B cell (primary cell): ENCODE measurements around the gene TTC28. TPM values are rescaled to one million over a fixed set of nuclear protein-coding genes. Genes with fewer than 3 reads are reported as not detected.

Source experiments
- ATAC-seq: fragments of 200-7000 bp; cut with Tn5 transposase; one replicate; pipeline ENCODE4 v1.10.0; 2021; ENCODE audit warnings: low read depth, mild to moderate bottlenecking, moderate number of reproducible peaks, moderate library complexity
- CTCF ChIA-PET: fragments of 350-600 bp; sonication (Branson Sonifier 250); formaldehyde crosslinking; loops from one replicate; lab custom pipeline; 2021; ENCODE audit warnings: antibody characterized with exemption, inconsistent platforms; lab: Charles Lee
- POLR2A ChIA-PET: fragments of 350-600 bp; sonication (Branson Sonifier 250); formaldehyde crosslinking; loops from one replicate; lab custom pipeline; 2021; ENCODE audit warnings: antibody characterized with exemption; lab: Charles Lee
- DNase-seq: peaks from one replicate; pipeline ENCODE4 v3.0.0; 2013
- H2AFZ ChIP-seq: 2 replicates; pipeline ENCODE4 v1.6.1; 2012; ENCODE audit warnings: mild to moderate bottlenecking, low read depth, low read length; ENCODE audit not compliant: insufficient read depth, poor library complexity, severe bottlenecking
- H3K27ac ChIP-seq, 2 donors: 1 replicate in 1 of 2; 2 replicates in 1 of 2; pipeline ENCODE4 v1.5.1; 2012 to 2013; ENCODE audit warnings: low read length in 2 of 2, mild to moderate bottlenecking in 2 of 2, moderate library complexity in 1 of 2
- H3K27me3 ChIP-seq, 4 experiments: fragments of 200-600 bp in 1 of 4; sonication (generic) in 1 of 4; replicated peaks in 1 of 4; 1 replicate in 2 of 4; 2 replicates in 2 of 4; pipeline versions ENCODE4 v1.6.1 to v1.7.0; 2013 to 2016; ENCODE audit warnings: low read length in 3 of 4, mild to moderate bottlenecking in 2 of 4, mixed read lengths in 1 of 4, moderate library complexity in 1 of 4; ENCODE audit not compliant: insufficient read depth in 4 of 4, control insufficient read depth in 3 of 4; ENCODE audit errors: control extremely low read depth in 1 of 4
- H3K36me3 ChIP-seq, 2 experiments: replicated peaks in 1 of 2; 1 replicate in 1 of 2; 2 replicates in 1 of 2; pipeline versions ENCODE4 v1.6.1 to v1.7.1; 2013; ENCODE audit warnings: low read length in 1 of 2; ENCODE audit not compliant: insufficient read depth in 2 of 2, control insufficient read depth in 1 of 2; ENCODE audit errors: control extremely low read depth in 1 of 2, extremely low read depth in 1 of 2
- H3K4me1 ChIP-seq, 2 donors: fragments of 200-600 bp in 1 of 2; sonication (generic) in 1 of 2; 1 replicate in 1 of 2; 2 replicates in 1 of 2; pipeline versions ENCODE4 v1.5.1 to v1.6.1; 2013 to 2017; ENCODE audit warnings: low read length in 2 of 2; ENCODE audit not compliant: control insufficient read depth in 2 of 2, insufficient read depth in 2 of 2
- H3K4me2 ChIP-seq: replicated peaks from 2 replicates; pipeline ENCODE3; 2012; ENCODE audit warnings: mild to moderate bottlenecking, low read depth, low read length; ENCODE audit not compliant: poor library complexity, severe bottlenecking
- H3K4me3 ChIP-seq, 5 experiments: fragments of 200-600 bp in 1 of 5; sonication (generic) in 1 of 5; 1 replicate in 3 of 5; 2 replicates in 2 of 5; pipeline versions ENCODE4 v1.5.1 to v1.7.0; 2011 to 2016; ENCODE audit warnings: low read length in 4 of 5, mild to moderate bottlenecking in 4 of 5, low read depth in 2 of 5, control low read depth in 1 of 5, moderate library complexity in 1 of 5; ENCODE audit not compliant: insufficient read depth in 1 of 5; ENCODE audit errors: control extremely low read depth in 1 of 5, extremely low read depth in 1 of 5
- H3K79me2 ChIP-seq: fragments of 200-600 bp; sonication (generic); one replicate; pipeline ENCODE4 v1.6.0; 2016; ENCODE audit warnings: low read length; ENCODE audit not compliant: control insufficient read depth, insufficient read depth
- H3K9ac ChIP-seq: fragments of 200-600 bp; sonication (generic); 2 replicates; pipeline ENCODE4 v1.6.1; 2017; ENCODE audit warnings: mild to moderate bottlenecking, low read length, moderate library complexity
- H3K9me3 ChIP-seq, 3 donors: one replicate each; pipeline versions ENCODE4 v1.6.1 to v1.7.1; 2013; ENCODE audit warnings: low read length in 2 of 3; ENCODE audit not compliant: control insufficient read depth in 2 of 3, insufficient read depth in 1 of 3; ENCODE audit errors: control extremely low read depth in 1 of 3
- H4K20me1 ChIP-seq: 2 replicates; pipeline ENCODE4 v1.6.0; 2012; ENCODE audit warnings: mild to moderate bottlenecking, low read length; ENCODE audit not compliant: insufficient read depth, control insufficient read depth, poor library complexity, severe bottlenecking
- H3K27ac Mint-ChIP-seq: one replicate; pipeline ENCODE4 v1.8.0; 2021; ENCODE audit warnings: mixed read lengths
- H3K27me3 Mint-ChIP-seq: one replicate; pipeline ENCODE4 v1.8.0; 2021; ENCODE audit warnings: mixed read lengths
- H3K4me1 Mint-ChIP-seq: one replicate; pipeline ENCODE4 v1.8.0; 2021; ENCODE audit warnings: mixed read lengths
- H3K4me3 Mint-ChIP-seq: one replicate; pipeline ENCODE4 v1.8.0; 2021; ENCODE audit warnings: mixed read lengths
- H3K9me3 Mint-ChIP-seq: one replicate; pipeline ENCODE4 v1.8.0; 2022; ENCODE audit warnings: mixed read lengths; ENCODE audit not compliant: insufficient read depth
- CTCF ChIP-seq: fragments of 200-600 bp; IDR thresholded peaks from one replicate; pipeline ENCODE4 v1.8.0; 2022; ENCODE audit warnings: antibody characterized with exemption, mild to moderate bottlenecking
- EZH2 ChIP-seq: IDR thresholded peaks from 2 replicates; pipeline ENCODE4 v1.6.1; 2012; ENCODE audit warnings: borderline replicate concordance, low read depth, mild to moderate bottlenecking, moderate library complexity, low read length; ENCODE audit not compliant: insufficient read depth, poor library complexity, severe bottlenecking
- WGBS: methylation state at CpG from one replicate; pipeline ENCODE4 v1.1.5; 2013; ENCODE audit warnings: missing lambda C conversion rate; ENCODE audit not compliant: insufficient coverage; 5-methylcytosine and 5-hydroxymethylcytosine counted together
- intact Hi-C: fragments of 100-400 bp; cut with micrococcal nuclease; formaldehyde crosslinking; loops from one replicate; pipeline ENCODE4 v1.10.0; 2022
- polyA plus RNA-seq: library from polyadenylated mRNA; depleted of rRNA; stranded (reverse); fragments of >200 nt; gene quantifications from 2 replicates; pipeline ENCODE4 v1.2.3, GENCODE V29; 2012
- total RNA-seq, 2 donors: library from RNA; stranded (reverse); fragments of 120-200 nt in 1 of 2; gene quantifications; 1 replicate in 1 of 2; 2 replicates in 1 of 2; pipeline versions ENCODE4 v1.2.3 to v1.2.4, GENCODE V29; 2013 to 2022

Gene TTC28
- total and polyA plus RNA-seq, 2 donors (not counting 1 experiment from before 2014, with no cell fraction given), result 4.5 to 7.3 TPM

GRCh38 chr22:28283068-28283654 is 396.5 kb downstream of the TTC28 start:
- no peak overlapping the region for H3K4me3 ChIP-seq
- no peaks in the 10 kb centered on the region for H3K9me3 ChIP-seq
- H3K9me3 Mint-ChIP-seq, result no peaks in the 10 kb centered on the region
- H3K4me2 ChIP-seq, result no peak overlapping the region
- H3K36me3 ChIP-seq, result no peaks in the 10 kb centered on the region
- no peak overlapping the region for H3K9ac ChIP-seq
- no peaks in the 10 kb centered on the region for H3K4me1 ChIP-seq
- no peaks in the 10 kb centered on the region for H3K27me3 ChIP-seq
- no CpG with 5 or more reads among the region's 2 CpGs for WGBS
- TF ChIP-seq CTCF (no peak), EZH2 (no peak)
- H3K4me3 Mint-ChIP-seq, result no peak overlapping the region
- ChIA-PET POLR2A (no interaction called here), CTCF (no interaction called here)
- no peak overlapping the region for H2AFZ ChIP-seq
- no peaks in the 10 kb centered on the region for H3K27me3 Mint-ChIP-seq
- H4K20me1 ChIP-seq, result no peaks in the 10 kb centered on the region
- DNase-seq (no peak), ATAC-seq (no peak)
- no peak overlapping the region for H3K27ac ChIP-seq
- intact Hi-C loops, result no loop called here
- no peaks in the 10 kb centered on the region for H3K79me2 ChIP-seq
- no peak overlapping the region for H3K27ac Mint-ChIP-seq
- no peaks in the 10 kb centered on the region for H3K4me1 Mint-ChIP-seq

- H3K4me3 ChIP-seq, result no peak overlapping the region
- no peak overlapping the region for H3K27ac ChIP-seq
- no peak overlapping the region for H2AFZ ChIP-seq
- no peaks in the 10 kb centered on the region for H3K4me1 ChIP-seq
- Mint-ChIP-seq H3K27me3 (no peaks in the 10 kb centered on the region), H3K9me3 (no peaks in the 10 kb centered on the region), H3K4me1 (no peaks in the 10 kb centered on the region), H3K4me3 (no peak overlapping the region), H3K27ac (no peak overlapping the region)
- POLR2A ChIA-PET, result no interaction called here
- CTCF ChIA-PET, result no interaction called here
- H3K9me3 ChIP-seq, result no peaks in the 10 kb centered on the region
- H3K9ac ChIP-seq, result no peak overlapping the region
- no peaks in the 10 kb centered on the region for H3K27me3 ChIP-seq
- ATAC-seq, result no peak
- no peaks in the 10 kb centered on the region for H4K20me1 ChIP-seq
- WGBS, result no CpG with 5 or more reads among the region's 3 CpGs
- no peak overlapping the region for H3K4me2 ChIP-seq
- DNase-seq, result no peak
- TF ChIP-seq CTCF, result no peak
- TF ChIP-seq EZH2, result no peak
- H3K79me2 ChIP-seq, result no peaks in the 10 kb centered on the region
- H3K36me3 ChIP-seq, result no peaks in the 10 kb centered on the region
- intact Hi-C loops, result no loop called here
These were observed 397.1 kb downstream of the TTC28 start for GRCh38 chr22:28282405-28283067.
